ENCODE results near the gene ACTRT2.

ACTRT2 gene

GRCh38 chr1:3071565-3072390 lies 50.5 kb downstream of the ACTRT2 start:
- Histone ChIP-seq H3K4me1 (peaks cover 0 to 14% (median 6%) of the 10 kb centered on the region in 10 experiments; a peak in 12 of 20 replicates), H3K4me3 (no peak overlapping the region), H3K27me3 (peaks cover 97 to 100% (median 99%) of the 10 kb centered on the region in 11 experiments), H3K36me3 (no peaks in the 10 kb centered on the region), H3K9ac (no peak overlapping the region), H3K9me3 (replicated peaks in 1 of 11) (no peaks in the 10 kb centered on the region), H3K27ac (no peak overlapping the region), H3K4me2 (no peak overlapping the region), H4K20me1 (peaks cover 0 to 88% (median 66%) of the 10 kb centered on the region in 11 experiments; a peak in 17 of 22 replicates)
- TF ChIP-seq Cebpa-rat (IDR thresholded peaks at IDR 0.05): no peak
